ENCODE measurements around the gene RAD23A. TPM values are rescaled to one million over a fixed set of nuclear protein-coding genes. Genes with fewer than 3 reads are reported as not detected.

RAD23A gene
- total RNA-seq, 4 donors from 2014 or later = 133 to 219 (median 158) TPM

DNA sequence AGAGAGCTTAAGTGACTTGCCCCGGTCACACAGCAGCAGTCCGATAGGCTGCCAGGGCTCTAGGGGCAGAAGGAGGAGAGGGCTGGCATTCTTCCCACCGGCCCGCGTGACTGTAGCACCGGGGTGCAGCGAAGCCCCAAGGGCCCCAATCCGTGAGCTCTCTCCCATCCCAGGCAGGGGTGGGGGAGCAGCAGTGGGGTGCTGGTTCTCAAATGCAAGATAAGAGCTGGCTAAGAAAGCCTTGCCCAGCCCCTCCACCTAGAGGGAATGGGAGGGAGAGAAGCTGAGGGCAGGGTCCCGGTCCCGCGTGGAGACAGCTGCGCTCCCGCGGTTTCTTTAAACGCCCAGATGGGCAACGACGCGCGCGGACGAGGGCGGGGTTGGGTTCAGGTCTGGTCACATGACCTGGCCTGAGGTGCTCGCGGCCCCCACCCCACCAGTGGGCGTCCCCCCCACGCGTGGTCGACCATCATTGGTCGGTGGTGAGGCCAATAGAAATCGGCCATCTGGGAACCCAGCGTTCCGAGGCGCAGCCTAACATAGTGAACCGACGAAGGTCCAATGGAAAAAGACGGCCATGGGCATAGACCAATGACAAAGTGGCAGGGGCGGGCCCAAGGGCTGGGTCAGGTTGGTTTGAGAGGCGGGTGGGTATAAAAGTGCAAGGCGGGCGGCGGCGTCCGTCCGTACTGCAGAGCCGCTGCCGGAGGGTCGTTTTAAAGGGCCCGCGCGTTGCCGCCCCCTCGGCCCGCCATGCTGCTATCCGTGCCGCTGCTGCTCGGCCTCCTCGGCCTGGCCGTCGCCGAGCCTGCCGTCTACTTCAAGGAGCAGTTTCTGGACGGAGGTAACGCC lies 7.5 kb upstream of the RAD23A start, which contains the start of gene CALR:
CALR (plus strand) TSS at position 683 of the 852 bp plus-strand sequence; CDS start at position 754, 71 bp downstream.
- TF ChIP-seq, protein P1, sequence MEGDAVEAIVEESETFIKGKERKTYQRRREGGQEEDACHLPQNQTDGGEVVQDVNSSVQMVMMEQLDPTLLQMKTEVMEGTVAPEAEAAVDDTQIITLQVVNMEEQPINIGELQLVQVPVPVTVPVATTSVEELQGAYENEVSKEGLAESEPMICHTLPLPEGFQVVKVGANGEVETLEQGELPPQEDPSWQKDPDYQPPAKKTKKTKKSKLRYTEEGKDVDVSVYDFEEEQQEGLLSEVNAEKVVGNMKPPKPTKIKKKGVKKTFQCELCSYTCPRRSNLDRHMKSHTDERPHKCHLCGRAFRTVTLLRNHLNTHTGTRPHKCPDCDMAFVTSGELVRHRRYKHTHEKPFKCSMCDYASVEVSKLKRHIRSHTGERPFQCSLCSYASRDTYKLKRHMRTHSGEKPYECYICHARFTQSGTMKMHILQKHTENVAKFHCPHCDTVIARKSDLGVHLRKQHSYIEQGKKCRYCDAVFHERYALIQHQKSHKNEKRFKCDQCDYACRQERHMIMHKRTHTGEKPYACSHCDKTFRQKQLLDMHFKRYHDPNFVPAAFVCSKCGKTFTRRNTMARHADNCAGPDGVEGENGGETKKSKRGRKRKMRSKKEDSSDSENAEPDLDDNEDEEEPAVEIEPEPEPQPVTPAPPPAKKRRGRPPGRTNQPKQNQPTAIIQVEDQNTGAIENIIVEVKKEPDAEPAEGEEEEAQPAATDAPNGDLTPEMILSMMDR (IDR thresholded peaks at IDR 0.05) = peak in 1 of 4 experiments; percentile 37
- TF ChIP-seq POLR2A (IDR thresholded peaks at IDR 0.05) (peak; percentile 99), EP300 (IDR thresholded peaks at IDR 0.05) (no peak), POLR2AphosphoS5 (IDR thresholded peaks at IDR 0.05) (peak; percentile 99)
- Histone ChIP-seq H3K27me3 (no peaks in the 10 kb centered on the region), H3K9me3 (no peaks in the 10 kb centered on the region), H3K27ac (peak within 1 kb of the TSS; percentile 72 to 96 (median 93)), H3K4me3 (peak within 1 kb of the TSS; percentile 60 to 88), H3K36me3 (peaks cover 0 to 34% of the 10 kb centered on the region in 2 donors), H3K4me1 (peaks cover 2 to 58% (median 23%) of the 10 kb centered on the region in 3 donors)
- peak; percentile 97 for ATAC-seq
- WGBS, 2 donors (ENCODE audit: low coverage in 1 of 2) = 0% methylated on average over 14 to 21 of the region's 63 CpGs

DNA sequence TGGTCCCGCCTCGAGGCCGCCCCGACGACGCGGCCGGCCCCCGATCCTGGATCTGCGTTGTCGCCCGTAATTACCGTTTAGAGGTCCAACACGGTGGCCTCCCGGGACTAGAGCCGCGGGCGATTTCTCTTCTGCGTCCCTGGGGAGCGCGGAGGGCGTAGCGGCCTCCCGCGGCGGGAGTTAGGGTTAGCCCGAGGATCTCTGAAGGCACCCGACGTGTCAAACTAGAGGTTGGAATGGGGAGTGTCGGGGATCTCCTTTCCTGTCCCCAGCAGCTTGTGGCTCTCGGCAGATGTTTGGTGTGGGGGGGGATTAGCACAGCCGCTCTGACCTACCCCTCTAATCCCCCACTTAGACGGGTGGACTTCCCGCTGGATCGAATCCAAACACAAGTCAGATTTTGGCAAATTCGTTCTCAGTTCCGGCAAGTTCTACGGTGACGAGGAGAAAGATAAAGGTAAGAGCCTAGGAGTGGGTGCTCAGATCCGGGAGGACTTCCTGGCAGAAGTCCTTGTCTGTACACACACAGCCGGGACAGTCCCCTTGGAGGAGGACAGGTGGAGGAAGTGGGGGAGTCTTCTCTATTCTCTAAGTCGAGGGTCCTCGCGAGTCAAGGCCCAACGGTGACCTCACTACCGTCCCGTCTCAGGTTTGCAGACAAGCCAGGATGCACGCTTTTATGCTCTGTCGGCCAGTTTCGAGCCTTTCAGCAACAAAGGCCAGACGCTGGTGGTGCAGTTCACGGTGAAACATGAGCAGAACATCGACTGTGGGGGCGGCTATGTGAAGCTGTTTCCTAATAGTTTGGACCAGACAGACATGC lies 6.7 kb upstream of the RAD23A start:
- H3K27ac ChIP-seq = peak overlapping the region; percentile 72 to 96 (median 93)
- no peaks in the 10 kb centered on the region for H3K9me3 ChIP-seq
- peak; percentile 14 for ATAC-seq
- no peaks in the 10 kb centered on the region for H3K27me3 ChIP-seq
- TF ChIP-seq POLR2A (IDR thresholded peaks at IDR 0.05) (no peak), POLR2AphosphoS5 (IDR thresholded peaks at IDR 0.05) (no peak), EP300 (IDR thresholded peaks at IDR 0.05) (no peak)
- TF ChIP-seq, protein P1 (IDR thresholded peaks at IDR 0.05) = peak in 2 of 4 experiments; percentile 39 to 50
- WGBS, 2 donors (ENCODE audit: low coverage in 1 of 2) = 0% methylated on average over 2 to 10 of the region's 54 CpGs
- peaks cover 2 to 62% (median 23%) of the 10 kb centered on the region in 3 donors for H3K4me1 ChIP-seq
- H3K4me3 ChIP-seq = peak overlapping the region; percentile 60 to 88
- peaks cover 0 to 43% of the 10 kb centered on the region in 2 donors for H3K36me3 ChIP-seq

DNA sequence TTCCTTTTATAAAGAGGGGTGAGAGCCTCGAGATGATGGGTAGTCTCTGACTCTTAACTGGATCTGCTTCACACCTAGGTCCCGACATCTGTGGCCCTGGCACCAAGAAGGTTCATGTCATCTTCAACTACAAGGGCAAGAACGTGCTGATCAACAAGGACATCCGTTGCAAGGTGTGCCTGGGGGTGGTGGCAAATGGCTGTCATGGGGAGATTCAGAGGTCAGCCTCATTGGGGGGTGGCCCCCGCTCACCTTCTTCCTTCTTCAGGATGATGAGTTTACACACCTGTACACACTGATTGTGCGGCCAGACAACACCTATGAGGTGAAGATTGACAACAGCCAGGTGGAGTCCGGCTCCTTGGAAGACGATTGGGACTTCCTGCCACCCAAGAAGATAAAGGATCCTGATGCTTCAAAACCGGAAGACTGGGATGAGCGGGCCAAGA lies 5.7 kb upstream of the RAD23A start:
- Histone ChIP-seq H3K9me3 (no peaks in the 10 kb centered on the region), H3K27ac (peak overlapping the region in 3 of 4 donors; percentile 59 to 96 (median 93)), H3K27me3 (no peaks in the 10 kb centered on the region), H3K36me3 (peaks cover 0 to 51% of the 10 kb centered on the region in 2 donors), H3K4me1 (peaks cover 2 to 69% (median 23%) of the 10 kb centered on the region in 3 donors), H3K4me3 (peak overlapping the region in 1 of 2 donors; percentile 88)
- WGBS, 2 donors (ENCODE audit: low coverage in 1 of 2) = 57 to 66% methylated on average over 4 to 5 of the region's 10 CpGs
- TF ChIP-seq, protein P1 (IDR thresholded peaks at IDR 0.05) = no peak
- no peak for TF ChIP-seq EP300 (IDR thresholded peaks at IDR 0.05)
- no peak for TF ChIP-seq POLR2AphosphoS5 (IDR thresholded peaks at IDR 0.05)
- TF ChIP-seq POLR2A (IDR thresholded peaks at IDR 0.05) = no peak
- no peak for ATAC-seq

DNA sequence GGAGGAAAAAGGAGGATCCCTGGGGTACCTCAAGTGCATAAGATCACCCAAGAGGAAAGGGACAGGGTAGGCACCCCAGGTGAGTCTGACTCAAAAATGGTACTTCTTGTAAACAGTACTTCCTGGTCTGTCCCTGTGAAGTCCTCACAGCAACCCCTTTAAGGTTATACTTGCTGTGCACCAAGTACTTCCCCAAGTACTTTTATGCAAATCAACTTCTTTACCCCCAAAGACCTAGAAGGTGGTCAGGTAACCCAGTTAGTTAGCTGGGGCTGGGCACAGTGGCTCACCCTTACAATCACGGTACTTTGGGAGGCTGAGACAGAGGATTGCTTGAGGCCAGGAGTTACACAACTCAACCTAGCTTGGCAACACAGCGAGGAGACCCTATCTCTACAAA lies 4.8 kb upstream of the RAD23A start:
- no peak for ATAC-seq
- Histone ChIP-seq H3K36me3 (peaks cover 0 to 51% of the 10 kb centered on the region in 2 donors), H3K4me3 (no peak overlapping the region)

More for the DNA sequence above, 4.8 kb upstream of the RAD23A start:
- Histone ChIP-seq H3K4me1 (peaks cover 2 to 74% (median 23%) of the 10 kb centered on the region in 3 donors), H3K27me3 (no peaks in the 10 kb centered on the region), H3K27ac (peak overlapping the region in 3 of 4 donors; percentile 12 to 96 (median 93)), H3K9me3 (no peaks in the 10 kb centered on the region)
- no peak for TF ChIP-seq POLR2A (IDR thresholded peaks at IDR 0.05)
- TF ChIP-seq EP300 (IDR thresholded peaks at IDR 0.05) = no peak
- no peak for TF ChIP-seq POLR2AphosphoS5 (IDR thresholded peaks at IDR 0.05)
- TF ChIP-seq, protein P1 (IDR thresholded peaks at IDR 0.05) = no peak
- WGBS, 2 donors (ENCODE audit: low coverage in 1 of 2) = 69 to 100% methylated on average over 1 to 2 of the region's 2 CpGs
